Astrocyte of the hippocampus (primary cell): Measurements from ENCODE around the gene TRAF3.

Source experiments
- DNase-seq: peaks from one replicate; pipeline ENCODE4 v3.0.0; 2011; ENCODE audit warnings: low read depth, low spot score

The TRAF3 gene

DNA sequence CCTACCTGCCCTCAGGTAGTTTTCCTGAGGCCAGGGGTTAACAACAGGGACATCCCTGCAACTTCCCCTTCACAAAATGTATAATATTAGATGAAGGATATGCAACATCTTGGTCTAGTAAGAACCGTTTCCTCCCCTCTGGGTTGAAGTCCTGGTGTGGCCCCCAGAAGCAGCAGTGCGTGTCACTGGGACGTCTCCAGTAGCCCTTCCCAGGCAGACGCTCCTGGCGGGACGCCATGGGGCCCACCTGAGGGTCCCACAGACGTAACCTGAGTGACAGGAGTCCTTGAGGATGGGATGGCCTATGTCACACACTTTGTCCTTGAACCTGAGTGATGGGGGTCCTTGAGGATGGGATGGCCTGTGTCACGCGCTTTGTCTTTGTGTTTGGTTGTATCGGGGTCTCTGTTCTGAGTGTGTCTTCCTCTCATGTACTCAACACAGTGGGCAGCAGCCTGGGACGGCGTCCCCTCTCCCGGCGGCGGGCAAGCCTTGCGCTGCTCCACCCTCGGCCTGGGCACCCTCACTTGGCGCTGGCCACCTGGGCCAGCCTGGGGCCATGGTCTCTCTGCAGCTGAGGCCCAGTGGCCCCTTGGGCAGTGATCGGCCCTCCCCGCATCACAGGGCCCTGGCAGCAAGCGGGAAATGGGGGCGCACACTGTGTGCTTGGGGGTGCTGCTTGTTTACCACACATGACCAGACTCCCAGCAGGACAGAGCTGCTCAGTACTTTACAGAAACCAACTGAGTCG is 130.9 kb downstream of the TRAF3 start:
- DNase-seq: no peak

DNA sequence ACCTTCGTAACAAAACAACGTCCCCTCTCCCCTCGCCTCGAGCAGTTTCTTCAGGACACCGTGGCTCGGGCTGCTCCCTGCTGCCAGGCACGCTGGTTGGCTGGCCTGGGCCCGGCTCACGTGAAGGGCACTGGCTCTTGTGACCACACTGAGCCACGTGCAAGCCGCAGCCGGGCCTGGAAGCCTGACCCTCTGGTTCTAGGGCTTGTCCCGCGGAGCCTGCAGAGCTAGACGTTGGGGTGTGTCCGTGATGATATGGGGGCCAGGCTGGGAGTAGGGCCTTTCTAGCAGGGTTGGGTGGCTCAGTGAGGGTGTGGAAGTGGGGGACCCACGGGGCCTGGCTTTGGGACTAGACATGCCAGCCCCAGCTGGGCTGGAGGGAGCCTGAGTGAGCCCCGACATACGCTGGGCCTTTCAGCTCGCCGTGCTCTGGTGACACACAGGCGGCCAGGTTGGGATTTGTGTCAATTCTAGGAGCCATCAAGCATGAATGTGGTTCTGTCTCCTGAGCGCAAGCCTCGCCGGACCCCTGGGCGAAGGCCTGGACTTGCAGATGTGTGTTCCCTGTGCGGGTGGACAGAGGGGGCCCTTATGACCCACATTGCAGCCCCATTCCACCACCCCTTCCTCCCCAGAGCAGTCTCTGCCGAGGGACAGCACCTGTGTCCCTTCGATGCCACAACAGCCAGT is 131.7 kb downstream of the TRAF3 start:
- no peak for DNase-seq

GRCh38 chr14:102909462-102909861 is 132.2 kb downstream of the TRAF3 start:
- DNase-seq: no peak

- no peak for DNase-seq
Measured at GRCh38 chr14:102909911-102910310, 132.7 kb downstream of the TRAF3 start.

DNA sequence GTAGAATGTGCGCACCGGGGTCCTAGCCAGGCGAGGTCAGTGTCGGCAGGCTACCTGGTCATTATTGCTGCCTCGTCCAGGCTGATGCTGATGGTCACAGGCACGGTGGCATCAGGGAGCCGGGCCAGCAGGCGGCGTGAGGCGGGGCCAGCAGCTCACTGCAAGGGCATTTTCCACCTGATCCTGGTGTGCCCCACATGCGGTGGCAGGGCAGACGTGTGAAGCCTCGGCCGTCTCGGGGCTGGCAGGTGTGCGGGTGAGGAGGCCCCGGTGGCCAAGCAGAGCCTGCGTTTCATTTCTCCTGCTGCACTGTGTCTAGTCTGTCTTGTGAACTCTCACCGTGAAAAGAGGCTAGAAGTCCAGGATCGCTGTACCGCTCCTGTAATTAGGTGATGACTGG is 133.2 kb downstream of the TRAF3 start:
- DNase-seq: no peak

DNA sequence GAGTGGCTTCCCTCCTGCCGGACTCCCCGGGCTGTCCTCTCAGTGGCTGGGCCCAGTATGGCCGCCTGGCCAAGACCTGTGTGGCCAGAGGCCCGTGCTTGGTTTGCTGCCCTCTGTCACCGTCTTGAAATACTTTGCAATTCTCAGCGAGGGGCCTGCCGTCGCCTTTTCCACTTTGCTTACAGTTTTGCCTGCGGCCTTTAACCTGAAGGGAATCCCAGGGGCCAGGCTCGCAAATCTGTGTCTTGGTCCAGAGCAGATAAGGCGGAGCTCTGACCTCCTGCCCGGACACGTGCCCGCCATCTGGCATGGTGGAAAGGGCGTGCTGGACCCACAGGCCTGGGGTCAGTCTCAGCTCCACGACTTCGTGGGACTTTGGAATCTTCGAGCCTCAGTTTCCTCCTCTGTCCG is 134.3 kb downstream of the TRAF3 start:
- no peak for DNase-seq

- DNase-seq: no peak
Measured at GRCh38 chr14:102911991-102912761, 134.9 kb downstream of the TRAF3 start.

DNA sequence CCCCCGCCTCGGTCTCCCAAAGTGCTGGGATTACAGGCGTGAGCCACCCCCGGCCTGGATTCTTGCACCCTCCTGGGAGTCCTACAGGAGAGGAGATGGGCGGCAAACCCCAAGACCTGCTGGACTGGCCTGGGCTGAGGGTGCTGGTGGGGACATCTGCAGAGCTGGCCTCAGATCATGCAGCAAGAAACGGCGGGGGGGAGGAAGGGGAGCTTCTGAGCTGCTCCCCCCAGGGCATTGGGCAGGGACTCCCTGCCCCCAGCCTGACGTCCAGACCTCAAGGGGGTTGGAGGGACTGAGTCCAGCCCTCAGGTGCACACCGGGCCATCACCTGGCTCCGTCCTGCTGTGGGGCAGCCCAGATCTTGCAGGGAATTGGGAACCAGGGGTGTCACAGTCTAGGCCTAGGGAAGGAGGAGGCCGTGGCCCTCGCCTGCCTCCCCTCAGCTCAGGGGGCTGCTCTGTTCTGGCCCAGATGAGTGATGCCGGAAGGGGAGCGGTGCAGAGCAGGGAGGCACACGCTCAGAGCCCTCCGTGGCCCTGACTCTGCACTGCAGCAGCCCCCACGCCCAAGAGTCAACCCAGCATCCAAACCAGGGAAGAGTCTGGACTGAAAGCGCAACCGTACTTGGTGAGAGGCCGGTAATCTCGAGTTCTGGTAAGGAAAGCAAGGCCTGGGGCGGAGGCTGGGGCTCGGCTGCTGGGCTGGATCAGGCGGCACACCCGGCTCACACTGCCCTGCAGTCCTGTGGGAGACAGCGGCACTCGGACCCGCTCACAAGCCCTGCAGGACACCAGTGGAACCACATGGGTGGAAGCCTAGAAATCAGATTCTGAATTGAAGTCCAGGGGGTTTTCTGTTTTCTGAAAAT is 136.3 kb downstream of the TRAF3 start:
- DNase-seq: no peak

DNA sequence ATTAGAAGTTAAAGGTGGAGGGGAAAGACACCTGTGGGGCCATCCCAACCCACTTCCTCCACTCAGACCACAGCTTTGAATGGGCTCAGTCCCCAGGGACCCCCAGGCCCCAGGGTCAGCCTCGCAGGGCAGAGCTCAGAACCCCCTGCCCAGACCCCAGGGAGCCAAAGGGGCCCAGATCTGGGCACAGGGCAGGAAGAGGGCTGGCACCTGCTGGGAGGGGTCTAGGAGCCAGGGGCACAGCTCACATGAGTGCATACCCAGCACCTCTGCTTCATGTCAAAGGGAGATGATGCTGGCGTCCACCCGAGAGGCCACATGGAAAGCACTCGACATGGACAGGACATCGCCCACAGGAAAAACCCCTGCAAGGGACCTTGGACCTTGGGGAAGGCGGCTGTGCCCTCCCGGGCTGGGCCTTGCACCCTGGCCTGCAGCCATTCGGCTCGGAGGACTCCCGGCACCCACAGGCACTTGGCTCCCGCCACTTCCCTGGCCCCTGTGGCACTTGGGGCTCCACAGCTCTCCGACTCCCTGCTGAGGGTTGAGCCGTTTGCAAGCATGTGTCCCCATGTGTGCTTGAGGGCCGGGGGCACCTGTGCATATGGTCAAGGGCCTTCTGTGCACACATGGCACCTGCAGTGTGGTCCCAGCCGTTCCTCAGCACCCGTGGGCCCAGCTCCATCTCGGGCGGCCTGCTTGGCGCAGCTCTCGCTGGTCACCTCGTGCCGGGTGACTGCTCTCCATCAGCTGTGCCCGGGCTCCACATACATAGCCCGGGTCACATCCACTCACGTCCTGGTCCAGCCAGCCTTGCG is 137.4 kb downstream of the TRAF3 start:
- no peak for DNase-seq

DNA sequence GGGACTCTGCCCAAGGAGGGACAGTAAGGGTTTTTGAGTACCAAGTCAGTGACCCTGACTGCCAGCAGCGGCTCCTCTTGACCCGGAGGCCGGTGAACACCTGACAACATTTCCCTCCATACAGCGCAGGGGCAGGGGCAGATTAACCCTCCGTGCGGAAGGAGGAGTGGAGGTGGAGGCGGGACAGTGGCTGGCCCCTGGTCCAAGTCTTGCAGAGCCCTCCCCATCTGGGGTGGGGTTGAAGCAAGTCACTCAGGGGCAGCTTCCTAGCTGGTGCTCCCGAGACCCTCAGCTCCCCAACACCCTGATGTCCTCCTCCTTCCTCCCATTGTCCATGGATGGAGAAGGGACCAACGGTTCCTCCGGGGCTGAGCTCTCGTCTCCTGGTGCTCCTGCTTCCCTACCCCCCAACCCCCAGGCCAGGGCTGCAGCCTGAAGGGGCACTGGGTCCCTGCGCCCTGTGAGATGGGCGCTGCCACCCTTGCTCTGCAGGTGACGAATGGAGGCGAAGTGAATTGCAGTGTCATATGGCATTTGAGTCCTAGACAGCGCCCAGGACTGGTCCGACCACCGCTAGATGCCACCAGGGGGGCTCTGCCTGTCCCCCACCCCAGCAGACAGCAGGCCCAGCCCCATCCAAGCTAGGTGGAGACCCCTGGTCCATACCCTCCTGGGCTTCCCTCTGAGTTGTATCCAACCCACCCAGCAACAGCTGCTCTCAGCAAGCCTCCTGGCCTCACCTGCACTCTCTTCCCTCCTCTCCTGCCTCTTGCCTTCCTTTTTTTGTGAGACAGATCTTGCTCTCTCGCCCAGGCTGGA is 138.3 kb downstream of the TRAF3 start:
- DNase-seq: no peak

GRCh38 chr14:102916347-102917055 is 139.3 kb downstream of the TRAF3 start:
- DNase-seq: no peak

DNA sequence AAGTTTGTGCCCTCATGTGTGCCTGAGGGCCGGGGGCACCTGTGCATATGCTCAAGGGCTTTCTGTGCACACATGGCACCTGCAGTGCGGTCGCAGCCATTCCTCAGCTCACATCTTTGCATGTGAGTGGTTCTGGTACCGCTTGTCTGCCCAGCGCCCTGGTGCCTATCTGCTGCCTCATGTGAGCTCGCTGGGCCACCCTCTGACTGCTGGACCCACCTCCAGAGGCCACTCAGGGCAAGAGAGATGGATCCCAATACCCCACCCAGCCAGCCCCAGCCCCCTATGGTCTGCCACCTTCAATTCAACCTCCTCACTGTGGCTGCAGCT is 139.8 kb downstream of the TRAF3 start:
- no peak for DNase-seq

- peak; percentile 68 for DNase-seq
Measured at GRCh38 chr14:102917469-102918211, 140.4 kb downstream of the TRAF3 start.

GRCh38 chr14:102918438-102918837 is 141.2 kb downstream of the TRAF3 start:
- no peak for DNase-seq

DNA sequence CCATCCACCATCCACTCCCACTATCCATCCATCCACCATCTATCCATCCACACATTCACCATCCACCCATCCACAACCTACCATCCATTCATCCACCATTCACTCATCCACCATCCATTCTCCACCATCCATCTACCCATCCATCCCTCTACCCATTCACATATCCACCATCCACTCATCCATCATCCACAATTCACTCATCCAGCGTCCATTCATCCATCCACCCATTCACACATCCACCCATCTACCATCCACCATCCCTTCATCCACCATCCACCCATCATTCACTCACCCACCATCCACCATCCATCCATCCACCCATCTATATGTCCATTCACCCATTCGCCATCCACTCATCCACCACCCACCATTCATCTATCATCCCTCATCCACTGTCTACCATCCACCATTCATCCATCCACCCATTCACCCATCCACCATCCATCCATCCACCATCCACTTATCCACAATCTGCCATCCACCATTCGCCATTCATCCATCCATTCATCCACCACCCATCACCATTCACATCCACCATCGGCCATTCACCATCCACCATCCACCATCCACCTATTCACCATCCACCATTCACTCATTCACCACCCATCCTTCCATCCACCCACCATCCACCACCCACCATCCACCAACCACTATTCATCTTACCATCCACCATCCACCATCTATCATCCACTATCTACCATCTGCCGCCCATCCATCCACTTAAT is 143.2 kb downstream of the TRAF3 start:
- no peak for DNase-seq

- DNase-seq: no peak
Measured at GRCh38 chr14:102920998-102921304, 143.7 kb downstream of the TRAF3 start.

- DNase-seq: peak; percentile 37
Measured at GRCh38 chr14:102922490-102923200, 145.4 kb downstream of the TRAF3 start, which contains the start of gene AMN. TSS of gene AMN (plus strand) at chr14:102922663. CDS start at chr14:102922689, 26 bp downstream.
